Colonic mucosa (tissue), 4 donors: ENCODE measurements around the gene CTIF. TPM values are rescaled to one million over a fixed set of nuclear protein-coding genes. Genes with fewer than 3 reads are reported as not detected.

Experiments
- DNase-seq: peaks from one replicate; pipeline ENCODE4 v3.0.0-alpha.2; 2020
- H3K27ac ChIP-seq: fragments of 200-600 bp; one replicate; pipeline ENCODE4 v1.8.0; 2021
- H3K27me3 ChIP-seq: fragments of 200-600 bp; one replicate; pipeline ENCODE4 v1.8.0; 2021
- H3K36me3 ChIP-seq: fragments of 200-600 bp; one replicate; pipeline ENCODE4 v1.8.0; 2021
- H3K4me1 ChIP-seq: fragments of 200-600 bp; one replicate; pipeline ENCODE4 v1.8.0; 2021; ENCODE audit warnings: mild to moderate bottlenecking
- H3K4me3 ChIP-seq: fragments of 200-600 bp; one replicate; pipeline ENCODE4 v1.8.0; 2021
- H3K9ac ChIP-seq, 2 donors: one replicate each; pipeline ENCODE4 v1.7.0; 2013; ENCODE audit warnings: control low read depth in 2 of 2, low read depth in 2 of 2, low read length in 2 of 2
- H3K9me3 ChIP-seq: fragments of 200-600 bp; one replicate; pipeline ENCODE4 v1.8.0; 2021
- CTCF ChIP-seq: fragments of 200-600 bp; IDR thresholded peaks from one replicate; pipeline ENCODE4 v1.8.0; 2022; ENCODE audit warnings: antibody characterized with exemption, mild to moderate bottlenecking
- intact Hi-C: fragments of 100-400 bp; cut with DNase I; formaldehyde crosslinking; loops from one replicate; pipeline ENCODE4 v1.14.1; 2022
- total RNA-seq, 2 donors: library from RNA; stranded (reverse); fragmentation: NEBNext Ultra II Directional in 1 of 2; extraction: Animal tissue kit (Norgen Biotek cat#: 25700) in 1 of 2; gene quantifications; one replicate each; pipeline ENCODE4 v1.2.1, GENCODE V29; 2021
- donor health status: healthy.
- donor health status: DM: no; HTN: no; CAD: no.
- donor health status: DM: no; HTN: no; CAD: no.

Gene CTIF
- total RNA-seq, 2 donors from 2014 or later = 13.0 to 16.7 TPM

- Histone ChIP-seq H3K27me3 (no peaks in the 10 kb centered on the region), H3K4me3 (no peak overlapping the region), H3K36me3 (no peaks in the 10 kb centered on the region), H3K4me1 (no peaks in the 10 kb centered on the region), H3K27ac (no peak overlapping the region), H3K9ac (no peak overlapping the region), H3K9me3 (no peaks in the 10 kb centered on the region)
- no peak for DNase-seq
- TF ChIP-seq CTCF = no peak
- intact Hi-C loops = no loop called here
Observed at GRCh38 chr18:48562075-48562474, 23.2 kb downstream of the CTIF start.

- no peaks in the 10 kb centered on the region for H3K4me1 ChIP-seq
- H3K9ac ChIP-seq = no peak overlapping the region
- no peak for DNase-seq
- intact Hi-C loops = no loop called here
- no peak overlapping the region for H3K27ac ChIP-seq
- no peak for TF ChIP-seq CTCF
- H3K27me3 ChIP-seq = no peaks in the 10 kb centered on the region
- H3K9me3 ChIP-seq = no peaks in the 10 kb centered on the region
- no peak overlapping the region for H3K4me3 ChIP-seq
- H3K36me3 ChIP-seq = no peaks in the 10 kb centered on the region
Observed at GRCh38 chr18:48563027-48563426, 24.2 kb downstream of the CTIF start.

- no peak for DNase-seq
- no peak overlapping the region for H3K9ac ChIP-seq
- H3K27ac ChIP-seq = no peak overlapping the region
- intact Hi-C loops = no loop called here
- H3K27me3 ChIP-seq = no peaks in the 10 kb centered on the region
- H3K9me3 ChIP-seq = no peaks in the 10 kb centered on the region
- H3K4me3 ChIP-seq = no peak overlapping the region
- no peak for TF ChIP-seq CTCF
- H3K4me1 ChIP-seq = no peaks in the 10 kb centered on the region
- no peaks in the 10 kb centered on the region for H3K36me3 ChIP-seq
Observed at GRCh38 chr18:48564139-48564538, 25.3 kb downstream of the CTIF start.

- intact Hi-C loops = no loop called here
- no peaks in the 10 kb centered on the region for H3K27me3 ChIP-seq
- no peak for DNase-seq
- H3K9me3 ChIP-seq = no peaks in the 10 kb centered on the region
- TF ChIP-seq CTCF = no peak
- no peak overlapping the region for H3K27ac ChIP-seq
- no peak overlapping the region for H3K4me3 ChIP-seq
- no peaks in the 10 kb centered on the region for H3K36me3 ChIP-seq
- no peak overlapping the region for H3K9ac ChIP-seq
- no peaks in the 10 kb centered on the region for H3K4me1 ChIP-seq
Observed at GRCh38 chr18:48565105-48565504, 26.3 kb downstream of the CTIF start.

- H3K36me3 ChIP-seq = no peaks in the 10 kb centered on the region
- H3K9me3 ChIP-seq = no peaks in the 10 kb centered on the region
- no peak overlapping the region for H3K9ac ChIP-seq
- no peaks in the 10 kb centered on the region for H3K4me1 ChIP-seq
- no peak overlapping the region for H3K27ac ChIP-seq
- no peaks in the 10 kb centered on the region for H3K27me3 ChIP-seq
- no peak for TF ChIP-seq CTCF
- intact Hi-C loops = no loop called here
- H3K4me3 ChIP-seq = no peak overlapping the region
- no peak for DNase-seq
Observed at GRCh38 chr18:48566589-48566988, 27.8 kb downstream of the CTIF start.

GRCh38 chr18:48567388-48567787, 28.6 kb downstream of the CTIF start:
- Histone ChIP-seq H3K4me1 (no peaks in the 10 kb centered on the region), H3K4me3 (no peak overlapping the region), H3K36me3 (no peaks in the 10 kb centered on the region), H3K27me3 (no peaks in the 10 kb centered on the region), H3K27ac (no peak overlapping the region), H3K9me3 (no peaks in the 10 kb centered on the region), H3K9ac (no peak overlapping the region)
- TF ChIP-seq CTCF = no peak
- DNase-seq = no peak
- intact Hi-C loops = no loop called here
